HepG2 (cell line): ENCODE results near the gene AGXT. TPM values are rescaled to one million over a fixed set of nuclear protein-coding genes. Genes with fewer than 3 reads are reported as not detected.
A peak's percentile ranks its signal among the peaks of the same experiment; 100 is the strongest.

ENCODE experiments used
- E2F1 ChIP-seq: sonication (generic); formaldehyde crosslinking; IDR thresholded peaks from 2 replicates; pipeline ENCODE4 v1.5.0; 2020; ENCODE audit warnings: missing genetic modification reagents
- EED ChIP-seq: sonication (generic); formaldehyde crosslinking; IDR thresholded peaks from 2 replicates; pipeline ENCODE4 v1.5.0; 2020; ENCODE audit warnings: mild to moderate bottlenecking, missing genetic modification reagents
- GABPA ChIP-seq, 2 experiments: IDR thresholded peaks; 2 replicates each; pipeline ENCODE4 v1.6.1; 2011 to 2016; ENCODE audit warnings: low read depth in 2 of 2, low read length in 1 of 2, missing biosample characterization in 1 of 2, missing genetic modification characterization in 1 of 2
- IKZF5 ChIP-seq: IDR thresholded peaks from 2 replicates; pipeline ENCODE4 v1.6.1; 2018; ENCODE audit warnings: missing genetic modification reagents, mild to moderate bottlenecking, missing compliant biosample characterization
- JUN ChIP-seq: sonication (generic); formaldehyde crosslinking; IDR thresholded peaks from 2 replicates; pipeline ENCODE4 v1.4.0; 2020; ENCODE audit warnings: mild to moderate bottlenecking, missing genetic modification reagents
- KLF16 ChIP-seq, 2 experiments: sonication (generic) in 1 of 2; formaldehyde crosslinking in 1 of 2; IDR thresholded peaks; 2 replicates each; pipeline versions ENCODE4 v1.6.1 to v1.8.0; 2016 to 2023; ENCODE audit warnings: missing genetic modification reagents in 2 of 2, missing compliant biosample characterization in 1 of 2
- MXD3 ChIP-seq: IDR thresholded peaks from 2 replicates; pipeline ENCODE4 v1.6.1; 2016; ENCODE audit warnings: mild to moderate bottlenecking, missing biosample characterization, missing genetic modification reagents
- NFYB ChIP-seq: sonication (generic); formaldehyde crosslinking; IDR thresholded peaks from 2 replicates; pipeline ENCODE4 v1.4.0; 2020; ENCODE audit warnings: missing genetic modification reagents
- POGK ChIP-seq: sonication (generic); formaldehyde crosslinking; conservative IDR thresholded peaks from 2 replicates; pipeline ENCODE4 v1.8.0; 2022; ENCODE audit warnings: mild to moderate bottlenecking, moderate library complexity, missing genetic modification reagents
- REST ChIP-seq, 2 experiments: IDR thresholded peaks; 2 replicates each; pipeline ENCODE4 v1.6.1; 2011 to 2012; ENCODE audit warnings: low read length in 2 of 2, borderline replicate concordance in 1 of 2, low read depth in 1 of 2, mild to moderate bottlenecking in 1 of 2, moderate library complexity in 1 of 2
- RFX1 ChIP-seq: fragments of 450-650 bp; IDR thresholded peaks from 2 replicates; pipeline ENCODE4 v1.6.1; 2017
- SRSF9 ChIP-seq: fragments of 200-400 bp; formaldehyde crosslinking; IDR thresholded peaks from 2 replicates; pipeline ENCODE4 v1.6.1; 2018; ENCODE audit warnings: borderline replicate concordance, mild to moderate bottlenecking, low read depth, low read length; ENCODE audit not compliant: insufficient read depth, poor library complexity, severe bottlenecking
- TP53 ChIP-seq: sonication (generic); formaldehyde crosslinking; conservative IDR thresholded peaks from 2 replicates; pipeline ENCODE4 v1.4.0; 2020; ENCODE audit warnings: missing genetic modification reagents
- YEATS4 ChIP-seq: sonication (generic); formaldehyde crosslinking; IDR thresholded peaks from 2 replicates; pipeline ENCODE4 v1.4.0; 2020; ENCODE audit warnings: missing genetic modification reagents, borderline replicate concordance
- ZNF101 ChIP-seq: sonication (generic); formaldehyde crosslinking; IDR thresholded peaks from 2 replicates; pipeline ENCODE4 v1.4.0; 2020; ENCODE audit warnings: mild to moderate bottlenecking, low read depth, missing genetic modification reagents, borderline replicate concordance
- ZNF232 ChIP-seq: sonication (generic); formaldehyde crosslinking; IDR thresholded peaks from 2 replicates; pipeline ENCODE4 v1.4.0; 2020; ENCODE audit warnings: missing genetic modification reagents, borderline replicate concordance
- ZNF317 ChIP-seq: sonication (generic); formaldehyde crosslinking; IDR thresholded peaks from 2 replicates; pipeline ENCODE4 v1.5.0; 2020; ENCODE audit warnings: mild to moderate bottlenecking, missing genetic modification reagents
- ZNF530 ChIP-seq: sonication (generic); formaldehyde crosslinking; IDR thresholded peaks from 2 replicates; pipeline ENCODE4 v1.5.0; 2020; ENCODE audit warnings: low read depth, mild to moderate bottlenecking, missing genetic modification reagents
- ZNF720 ChIP-seq: sonication (generic); formaldehyde crosslinking; IDR thresholded peaks from 2 replicates; pipeline ENCODE4 v1.4.0; 2020; ENCODE audit warnings: missing genetic modification reagents
- polyA plus RNA-seq, 8 experiments: library from polyadenylated mRNA; depleted of rRNA in 3 of 8; stranded (reverse) in 7 of 8; unstranded in 1 of 8; fragments of >200 nt; fragmentation: Illumina TruSeq in 4 of 8; extraction: Trizol in 4 of 8; gene quantifications; 2 replicates each; pipeline versions ENCODE4 v1.2.1 to v1.2.3, GENCODE V29; 2011 to 2016; ENCODE audit warnings: low read depth in 4 of 8, missing spikeins in 1 of 8, mixed read lengths in 1 of 8; ENCODE audit not compliant: insufficient read depth in 1 of 8
- total RNA-seq, 5 experiments: library from RNA; depleted of rRNA; stranded (reverse); fragments of >200 nt; fragmentation: Illumina TruSeq; extraction: Trizol; gene quantifications; 2 replicates each; pipeline ENCODE4 v1.2.3, GENCODE V29; 2016; ENCODE audit warnings: low read depth in 1 of 5

Gene AGXT
- total and polyA plus RNA-seq, 2 of the 13 experiments (the other 11 are each of a cell fraction or from before 2014, with no cell fraction given): 41.9 to 96.1 TPM

GRCh38 chr2:240857039-240858008, 11.3 kb upstream of the AGXT start (continued):
- TF ChIP-seq GABPA (IDR thresholded peaks at IDR 0.05; ENCODE audit: low read depth, low read length) (no peak), GABPA (CRISPR knock-in tag; IDR thresholded peaks at IDR 0.05; ENCODE audit: low read depth) (peak; percentile 64; the same call in 1 of the 2 replicates), ZNF530 (CRISPR knock-in tag) (no peak), ZNF317 (CRISPR knock-in tag) (peak; percentile 93), ZNF720 (CRISPR knock-in tag) (no peak; the same call in 1 of the 2 replicates), REST (IDR thresholded peaks at IDR 0.05; ENCODE audit: borderline replicate concordance in 1 of 2, low read depth in 1 of 2, low read length in 2 of 2) (0 out of 4 replicates have a peak, but pooled peaks of 1 of the 2 experiments have one; percentile 3), EED (CRISPR knock-in tag) (peak; percentile 91), POGK (peak; percentile 99), RFX1 (peak; percentile 75), TP53 (no peak), E2F1 (CRISPR knock-in tag) (no peak), KLF16 (CRISPR knock-in tag; IDR thresholded peaks at IDR 0.05) (peak; percentile 81 to 95; a peak in 3 of 4 replicates), NFYB (CRISPR knock-in tag) (peak; percentile 75), YEATS4 (peak; percentile 98), MXD3 (CRISPR knock-in tag) (peak; percentile 98), JUN (CRISPR knock-in tag) (peak; percentile 76), ZNF101 (0 out of 2 replicates have a peak, but pooled peaks have one; percentile 63), SRSF9 (no peak), IKZF5 (CRISPR knock-in tag) (peak; percentile 100), ZNF232 (peak; percentile 99)
